ENCODE data around the gene PRELID3B. TPM values are rescaled to one million over a fixed set of nuclear protein-coding genes. Genes with fewer than 3 reads are reported as not detected.

The PRELID3B gene
- total RNA-seq, 1 donor, result 75.7 TPM

- no peak for TF ChIP-seq CTCF (IDR thresholded peaks at IDR 0.05; ENCODE audit: insufficient read depth, low read length)
- DNase-seq (ENCODE audit: low read depth), result no peak
- no peak overlapping the region for H3K4me3 ChIP-seq (ENCODE audit: low read depth, low read length)
These were observed 24.9 kb downstream of the PRELID3B start for GRCh38 chr20:59017493-59018231.

DNA sequence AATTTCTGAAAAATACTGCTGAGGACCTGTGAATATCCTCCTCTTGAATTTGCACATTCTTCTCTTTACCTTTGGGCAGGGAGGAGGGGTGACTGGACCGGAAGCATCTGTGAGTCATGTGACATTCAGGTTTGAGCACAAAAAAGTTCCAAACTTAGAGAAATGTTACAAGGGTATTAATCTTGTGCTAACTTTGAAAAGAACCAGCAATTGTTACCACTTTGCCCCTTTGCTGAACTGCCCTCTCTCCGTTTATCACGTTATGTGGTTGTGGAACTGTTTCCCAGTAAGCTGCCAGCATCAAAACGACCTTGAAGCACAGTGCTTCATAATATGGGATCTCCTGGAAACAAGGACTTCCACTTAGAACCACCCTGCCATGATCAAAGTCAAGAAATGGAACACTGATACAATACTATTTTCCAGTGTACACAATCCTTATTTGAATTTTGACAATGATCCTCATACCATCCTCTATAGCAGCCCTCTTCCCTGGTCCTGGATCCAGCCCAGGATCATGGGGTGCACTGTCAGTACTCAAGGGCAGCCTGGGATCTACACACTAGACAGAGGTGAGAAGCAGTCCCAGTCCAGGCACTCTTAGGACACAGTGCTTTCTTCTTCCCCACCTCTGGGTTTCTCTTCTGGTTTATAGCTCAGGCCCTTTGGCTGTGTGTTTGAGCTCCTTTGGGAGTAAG lies 25.6 kb downstream of the PRELID3B start:
- no peak for TF ChIP-seq CTCF (IDR thresholded peaks at IDR 0.05; ENCODE audit: insufficient read depth, low read length)
- no peak for DNase-seq (ENCODE audit: low read depth)
- H3K4me3 ChIP-seq (ENCODE audit: low read depth, low read length), result no peak overlapping the region

GRCh38 chr20:59015812-59016711 lies 26.5 kb downstream of the PRELID3B start:
- DNase-seq (ENCODE audit: low read depth), result no peak
- no peak for TF ChIP-seq CTCF (IDR thresholded peaks at IDR 0.05; ENCODE audit: insufficient read depth, low read length)
- no peak overlapping the region for H3K4me3 ChIP-seq (ENCODE audit: low read depth, low read length)

DNA sequence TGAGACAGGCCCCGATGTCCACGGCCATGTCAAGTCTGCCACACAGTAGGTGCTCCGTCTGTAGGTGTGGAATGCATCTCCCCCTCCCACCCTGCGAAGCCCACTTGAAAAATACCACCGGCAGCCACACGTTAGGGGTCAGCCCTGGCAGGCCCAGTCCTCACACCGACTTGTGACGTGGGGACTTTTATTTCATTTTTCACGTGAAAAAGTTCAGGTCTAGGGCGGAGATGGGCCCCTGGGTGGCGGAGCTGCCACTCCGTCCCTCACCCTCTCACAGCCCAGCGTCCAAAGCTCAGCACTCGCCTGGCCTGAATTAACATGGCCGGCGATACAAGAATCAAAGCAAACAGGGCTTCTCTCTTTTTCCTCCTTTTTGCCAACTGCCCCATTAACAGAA lies 27.2 kb downstream of the PRELID3B start:
- H3K4me3 ChIP-seq (ENCODE audit: low read depth, low read length), result no peak overlapping the region
- TF ChIP-seq CTCF (IDR thresholded peaks at IDR 0.05; ENCODE audit: insufficient read depth, low read length), result no peak
- no peak for DNase-seq (ENCODE audit: low read depth)

DNA sequence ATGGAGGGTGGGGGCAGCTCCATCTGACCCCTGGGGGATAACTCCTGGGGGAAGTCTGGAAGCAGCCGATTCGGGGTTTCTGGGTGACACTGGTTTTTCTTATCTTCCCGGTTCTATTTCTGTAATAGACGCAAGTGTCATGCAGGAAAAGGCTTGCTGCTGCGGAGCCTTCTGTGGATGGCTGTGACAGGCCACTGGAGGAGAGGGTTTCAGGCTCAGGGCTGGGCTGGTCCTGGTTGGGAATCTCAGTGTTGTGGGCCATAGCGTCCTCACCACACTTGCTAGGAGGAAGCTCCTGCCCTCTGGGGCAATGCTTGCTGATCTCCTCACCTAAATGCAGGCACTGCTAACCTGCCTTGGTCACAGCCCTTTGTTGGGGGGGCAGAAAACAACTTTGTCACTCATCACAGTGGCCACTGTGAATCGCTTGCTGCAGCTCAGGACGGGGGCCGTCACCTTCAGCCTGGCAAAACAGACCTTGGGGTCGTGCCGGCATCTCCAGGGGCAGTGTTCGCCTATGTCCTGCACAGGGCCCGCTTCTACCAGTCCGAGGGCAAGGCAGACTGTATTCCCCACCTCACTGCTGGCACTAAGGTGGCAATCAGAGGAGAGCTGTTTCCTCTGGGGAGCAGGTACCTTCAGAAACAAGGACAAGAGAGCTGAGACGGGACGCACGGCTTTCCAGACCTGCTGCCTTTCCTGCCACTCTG lies 27.8 kb downstream of the PRELID3B start:
- H3K4me3 ChIP-seq (ENCODE audit: low read depth, low read length), result no peak overlapping the region
- no peak for TF ChIP-seq CTCF (IDR thresholded peaks at IDR 0.05; ENCODE audit: insufficient read depth, low read length)
- no peak for DNase-seq (ENCODE audit: low read depth)

- DNase-seq (ENCODE audit: low read depth), result peak; percentile 58
- no peak overlapping the region for H3K4me3 ChIP-seq (ENCODE audit: low read depth, low read length)
- no peak for TF ChIP-seq CTCF (IDR thresholded peaks at IDR 0.05; ENCODE audit: insufficient read depth, low read length)
These were observed 28.5 kb downstream of the PRELID3B start for GRCh38 chr20:59013959-59014608.

All from fibroblast of the aortic adventitia (primary cell).